Keratinocyte (primary cell): ENCODE results near the gene ENDOU. TPM values are rescaled to one million over a fixed set of nuclear protein-coding genes. Genes with fewer than 3 reads are reported as not detected.

Experiments used
- DNase-seq: peaks from one replicate; pipeline ENCODE4 v3.0.0-alpha.2; 2011; ENCODE audit warnings: low read depth, missing footprints, low spot score
- FAIRE-seq: peaks from 2 replicates; lab custom pipeline; 2011; peaks lifted over from hg19 to GRCh38; lab: Jason Lieb, UNC
- H2AFZ ChIP-seq: 2 replicates; pipeline ENCODE4 v1.6.0; 2012; ENCODE audit warnings: low read length, control low read depth, inconsistent platforms; ENCODE audit not compliant: control insufficient read depth
- H3K27ac ChIP-seq: 2 replicates; pipeline ENCODE4 v1.5.1; 2011; ENCODE audit warnings: low read length; ENCODE audit not compliant: control insufficient read depth, insufficient read depth
- H3K27me3 ChIP-seq: 3 replicates; pipeline ENCODE4 v1.6.0; 2011; ENCODE audit warnings: low read length; ENCODE audit not compliant: control insufficient read depth, insufficient read depth; ENCODE audit errors: extremely low read depth
- H3K36me3 ChIP-seq, 2 experiments: 2 replicates in 1 of 2; 3 replicates in 1 of 2; pipeline ENCODE4 v1.5.1; 2011; ENCODE audit warnings: low read length in 2 of 2, mild to moderate bottlenecking in 1 of 2; ENCODE audit not compliant: control insufficient read depth in 2 of 2, insufficient read depth in 2 of 2; ENCODE audit errors: extremely low read depth in 1 of 2
- H3K4me1 ChIP-seq: 3 replicates; pipeline ENCODE4 v1.5.1; 2011; ENCODE audit warnings: low read length; ENCODE audit not compliant: control insufficient read depth, insufficient read depth; ENCODE audit errors: extremely low read depth
- H3K4me2 ChIP-seq: 3 replicates; pipeline ENCODE4 v1.6.0; 2011; ENCODE audit warnings: low read depth, low read length; ENCODE audit not compliant: control insufficient read depth, insufficient read depth; ENCODE audit errors: extremely low read depth
- H3K4me3 ChIP-seq, 3 experiments: fragments of 200-600 bp in 1 of 3; sonication (generic) in 1 of 3; 2 replicates in 2 of 3; 3 replicates in 1 of 3; pipeline ENCODE4 v1.5.1; 2011 to 2016; ENCODE audit warnings: low read length in 3 of 3, mild to moderate bottlenecking in 3 of 3, control low read depth in 2 of 3, inconsistent platforms in 1 of 3, low read depth in 1 of 3, mixed read lengths in 1 of 3, mixed run types in 1 of 3, moderate library complexity in 1 of 3; ENCODE audit not compliant: control insufficient read depth in 2 of 3, insufficient read depth in 2 of 3; ENCODE audit errors: extremely low read depth in 1 of 3
- H3K79me2 ChIP-seq: 2 replicates; pipeline ENCODE4 v1.6.0; 2012; ENCODE audit warnings: low read length; ENCODE audit not compliant: control insufficient read depth, insufficient read depth
- H3K9ac ChIP-seq: 3 replicates; pipeline ENCODE4 v1.6.0; 2011; ENCODE audit warnings: low read length; ENCODE audit not compliant: control insufficient read depth, insufficient read depth; ENCODE audit errors: extremely low read depth
- H3K9me1 ChIP-seq: 3 replicates; pipeline ENCODE4 v1.6.0; 2011; ENCODE audit warnings: low read length; ENCODE audit not compliant: control insufficient read depth, insufficient read depth; ENCODE audit errors: extremely low read depth
- H3K9me3 ChIP-seq: 2 replicates; pipeline ENCODE4 v1.5.1; 2012; ENCODE audit warnings: low read depth, low read length; ENCODE audit not compliant: control insufficient read depth
- H4K20me1 ChIP-seq: 3 replicates; pipeline ENCODE4 v1.6.0; 2011; ENCODE audit warnings: low read length; ENCODE audit not compliant: control insufficient read depth, insufficient read depth; ENCODE audit errors: extremely low read depth
- EZH2 ChIP-seq: IDR thresholded peaks from one replicate; pipeline ENCODE4 v1.6.1; 2012; ENCODE audit warnings: inconsistent platforms, mild to moderate bottlenecking, low read length, moderate library complexity
- dilution Hi-C: fragments of 300-500 bp; cut with MboI; formaldehyde crosslinking; loops from one replicate; pipeline ENCODE4 v1.7.0; 2020; ENCODE audit warnings: low sequenced_read_pairs; ENCODE audit not compliant: extremely low pct_ligation_motif_present
- polyA plus RNA-seq, 5 experiments: library from polyadenylated mRNA; depleted of rRNA in 3 of 5; stranded (reverse) in 3 of 5; stranded (forward) in 1 of 5; unstranded in 1 of 5; fragments of >200 nt; gene quantifications; 1 replicate in 1 of 5; 2 replicates in 3 of 5; 3 replicates in 1 of 5; pipeline versions ENCODE4 v1.2.1 to v1.2.3, GENCODE V29; 2011 to 2012; ENCODE audit warnings: missing spikeins in 2 of 5, low read depth in 1 of 5, low replicate concordance in 1 of 5
- TF ChIP-seq, protein P1 (sequence below), 3 experiments: IDR thresholded peaks in 1 of 3; conservative IDR thresholded peaks in 1 of 3; optimal IDR thresholded peaks in 1 of 3; 2 replicates in 2 of 3; 3 replicates in 1 of 3; pipeline versions ENCODE3 to v1.5.1; 2011; ENCODE audit warnings: low read length in 3 of 3, mild to moderate bottlenecking in 3 of 3, moderate library complexity in 2 of 3, control low read depth in 1 of 3, inconsistent platforms in 1 of 3; ENCODE audit not compliant: insufficient read depth in 2 of 3; ENCODE audit errors: extremely low read depth in 1 of 3

ENDOU gene
- polyA plus RNA-seq, 1 donor (not counting 4 experiments of a cell fraction or from before 2014, with no cell fraction given): 0.33 TPM

DNA sequence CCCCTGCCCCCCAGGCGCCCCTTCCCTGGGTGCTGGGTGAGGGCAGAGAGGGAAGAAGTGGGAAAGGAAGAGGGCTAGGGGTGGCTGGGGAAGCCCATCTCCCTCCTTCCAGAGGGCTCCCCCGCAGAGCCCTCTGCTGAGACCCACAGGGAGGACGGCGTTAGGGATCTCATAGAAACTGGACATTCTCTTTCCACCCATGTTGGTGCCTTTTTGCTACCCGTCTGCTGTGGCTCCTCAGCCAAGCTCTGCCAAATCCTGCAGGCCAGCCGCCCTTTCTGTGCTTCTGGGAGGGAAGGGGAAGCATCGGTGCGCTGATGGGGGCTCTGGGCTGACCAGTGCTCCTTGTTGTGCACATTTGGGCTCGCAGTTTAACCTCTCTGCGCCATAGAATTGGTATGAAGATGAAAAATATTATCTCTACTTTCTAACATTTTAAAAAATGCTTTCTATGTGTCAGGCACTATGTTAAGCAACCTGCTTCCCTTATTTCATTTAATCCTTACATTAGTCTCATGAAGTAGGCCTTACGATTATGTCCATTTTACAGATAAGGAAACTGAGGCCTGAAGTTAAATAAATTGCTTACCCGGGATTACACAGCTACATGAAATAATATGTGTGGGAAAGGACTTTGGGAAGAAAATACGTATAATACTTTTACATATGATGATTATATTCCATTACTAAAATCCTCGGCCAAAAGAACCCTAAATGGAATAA, 48.7 kb upstream of the ENDOU start:
- H3K27ac ChIP-seq: peak overlapping the region; percentile 18
- H3K79me2 ChIP-seq: peaks cover 15% of the 10 kb centered on the region
- peaks cover 2 to 4% of the 10 kb centered on the region in 2 experiments for H3K36me3 ChIP-seq
- H4K20me1 ChIP-seq: no peaks in the 10 kb centered on the region
- DNase-seq (no peak), FAIRE-seq (no peak)
- H3K4me2 ChIP-seq: peak overlapping the region; percentile 89
- H3K9me1 ChIP-seq: peaks cover 3% of the 10 kb centered on the region
- H3K27me3 ChIP-seq: no peaks in the 10 kb centered on the region
- peak overlapping the region; percentile 61 to 85 (median 80) for H3K4me3 ChIP-seq
- peak overlapping the region; percentile 80 for H2AFZ ChIP-seq
- dilution Hi-C loops: no loop called here
- H3K9ac ChIP-seq: peak overlapping the region; percentile 73
- H3K4me1 ChIP-seq: peaks cover 43% of the 10 kb centered on the region
- TF ChIP-seq, protein P1, sequence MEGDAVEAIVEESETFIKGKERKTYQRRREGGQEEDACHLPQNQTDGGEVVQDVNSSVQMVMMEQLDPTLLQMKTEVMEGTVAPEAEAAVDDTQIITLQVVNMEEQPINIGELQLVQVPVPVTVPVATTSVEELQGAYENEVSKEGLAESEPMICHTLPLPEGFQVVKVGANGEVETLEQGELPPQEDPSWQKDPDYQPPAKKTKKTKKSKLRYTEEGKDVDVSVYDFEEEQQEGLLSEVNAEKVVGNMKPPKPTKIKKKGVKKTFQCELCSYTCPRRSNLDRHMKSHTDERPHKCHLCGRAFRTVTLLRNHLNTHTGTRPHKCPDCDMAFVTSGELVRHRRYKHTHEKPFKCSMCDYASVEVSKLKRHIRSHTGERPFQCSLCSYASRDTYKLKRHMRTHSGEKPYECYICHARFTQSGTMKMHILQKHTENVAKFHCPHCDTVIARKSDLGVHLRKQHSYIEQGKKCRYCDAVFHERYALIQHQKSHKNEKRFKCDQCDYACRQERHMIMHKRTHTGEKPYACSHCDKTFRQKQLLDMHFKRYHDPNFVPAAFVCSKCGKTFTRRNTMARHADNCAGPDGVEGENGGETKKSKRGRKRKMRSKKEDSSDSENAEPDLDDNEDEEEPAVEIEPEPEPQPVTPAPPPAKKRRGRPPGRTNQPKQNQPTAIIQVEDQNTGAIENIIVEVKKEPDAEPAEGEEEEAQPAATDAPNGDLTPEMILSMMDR (optimal IDR thresholded peaks at IDR 0.05 in 1 of 3, IDR thresholded peaks at IDR 0.05 in 1 of 3, conservative IDR thresholded peaks at IDR 0.05 in 1 of 3; ENCODE audit: extremely low read depth in 1 of 3, insufficient read depth in 2 of 3, low read length in 3 of 3): no peak
- TF ChIP-seq EZH2: no peak
- no peaks in the 10 kb centered on the region for H3K9me3 ChIP-seq

DNA sequence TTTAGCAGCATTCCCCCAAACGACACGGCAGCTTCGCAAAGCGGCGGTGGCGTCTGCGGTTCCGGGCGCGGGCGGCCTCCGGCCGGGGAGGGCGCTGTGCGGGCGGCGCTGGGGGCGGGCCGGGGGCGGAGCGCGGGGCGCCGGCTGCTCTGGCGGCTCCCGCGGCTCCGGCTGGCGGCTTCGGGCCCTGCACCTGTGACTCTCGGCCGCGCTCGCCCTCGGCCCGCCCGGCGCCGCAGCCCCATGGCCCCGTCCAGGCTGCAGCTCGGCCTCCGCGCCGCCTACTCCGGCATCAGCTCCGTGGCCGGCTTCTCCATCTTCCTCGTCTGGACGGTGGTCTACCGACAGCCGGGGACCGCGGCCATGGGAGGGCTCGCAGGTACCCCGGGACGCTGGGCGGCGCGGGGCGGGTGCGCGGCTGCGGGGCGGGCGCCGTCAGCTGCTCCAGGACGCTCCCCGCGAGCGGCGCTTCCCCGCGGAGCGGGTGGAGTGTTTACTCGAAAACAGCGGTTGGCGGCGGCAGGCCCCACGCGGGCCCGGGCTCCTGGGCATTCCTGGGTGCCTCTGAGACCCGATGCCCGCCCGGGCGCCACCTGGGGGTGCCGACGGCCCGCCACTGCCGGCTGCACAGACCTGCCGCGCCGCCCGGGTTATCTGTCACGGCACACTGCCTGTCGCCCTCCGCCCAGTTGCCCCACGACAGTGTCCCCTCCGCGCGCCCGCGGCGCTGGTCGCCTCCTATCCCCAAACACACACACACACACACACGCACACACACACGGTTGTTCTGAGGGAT, 48.0 kb upstream of the ENDOU start, which contains the start of gene SLC48A1:
SLC48A1 (plus strand) TSS at position 177 of the 796 bp plus-strand sequence; CDS start at position 244, 67 bp downstream.
- Histone ChIP-seq H3K9ac (peak within 1 kb of the TSS; percentile 73), H3K9me3 (no peaks in the 10 kb centered on the region), H3K4me2 (peak within 1 kb of the TSS; percentile 89), H3K27ac (peak within 1 kb of the TSS; percentile 24), H3K9me1 (peaks cover 3% of the 10 kb centered on the region), H3K4me3 (peak within 1 kb of the TSS; percentile 61 to 85 (median 80)), H3K36me3 (peaks cover 2 to 4% of the 10 kb centered on the region in 2 experiments), H4K20me1 (no peaks in the 10 kb centered on the region), H3K4me1 (peaks cover 50% of the 10 kb centered on the region), H3K79me2 (peaks cover 15% of the 10 kb centered on the region), H2AFZ (peak within 1 kb of the TSS; percentile 80), H3K27me3 (no peaks in the 10 kb centered on the region)
- TF ChIP-seq EZH2: no peak
- TF ChIP-seq, protein P1 (optimal IDR thresholded peaks at IDR 0.05 in 1 of 3, IDR thresholded peaks at IDR 0.05 in 1 of 3, conservative IDR thresholded peaks at IDR 0.05 in 1 of 3; ENCODE audit: extremely low read depth in 1 of 3, insufficient read depth in 2 of 3, low read length in 3 of 3): peak; percentile 25 to 53 (median 46)
- no peak for FAIRE-seq
- no peak for DNase-seq
- dilution Hi-C loops: no loop called here
